ENCODE results near the gene DDX20.

Gene DDX20, protein sequence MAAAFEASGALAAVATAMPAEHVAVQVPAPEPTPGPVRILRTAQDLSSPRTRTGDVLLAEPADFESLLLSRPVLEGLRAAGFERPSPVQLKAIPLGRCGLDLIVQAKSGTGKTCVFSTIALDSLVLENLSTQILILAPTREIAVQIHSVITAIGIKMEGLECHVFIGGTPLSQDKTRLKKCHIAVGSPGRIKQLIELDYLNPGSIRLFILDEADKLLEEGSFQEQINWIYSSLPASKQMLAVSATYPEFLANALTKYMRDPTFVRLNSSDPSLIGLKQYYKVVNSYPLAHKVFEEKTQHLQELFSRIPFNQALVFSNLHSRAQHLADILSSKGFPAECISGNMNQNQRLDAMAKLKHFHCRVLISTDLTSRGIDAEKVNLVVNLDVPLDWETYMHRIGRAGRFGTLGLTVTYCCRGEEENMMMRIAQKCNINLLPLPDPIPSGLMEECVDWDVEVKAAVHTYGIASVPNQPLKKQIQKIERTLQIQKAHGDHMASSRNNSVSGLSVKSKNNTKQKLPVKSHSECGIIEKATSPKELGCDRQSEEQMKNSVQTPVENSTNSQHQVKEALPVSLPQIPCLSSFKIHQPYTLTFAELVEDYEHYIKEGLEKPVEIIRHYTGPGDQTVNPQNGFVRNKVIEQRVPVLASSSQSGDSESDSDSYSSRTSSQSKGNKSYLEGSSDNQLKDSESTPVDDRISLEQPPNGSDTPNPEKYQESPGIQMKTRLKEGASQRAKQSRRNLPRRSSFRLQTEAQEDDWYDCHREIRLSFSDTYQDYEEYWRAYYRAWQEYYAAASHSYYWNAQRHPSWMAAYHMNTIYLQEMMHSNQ

DNA sequence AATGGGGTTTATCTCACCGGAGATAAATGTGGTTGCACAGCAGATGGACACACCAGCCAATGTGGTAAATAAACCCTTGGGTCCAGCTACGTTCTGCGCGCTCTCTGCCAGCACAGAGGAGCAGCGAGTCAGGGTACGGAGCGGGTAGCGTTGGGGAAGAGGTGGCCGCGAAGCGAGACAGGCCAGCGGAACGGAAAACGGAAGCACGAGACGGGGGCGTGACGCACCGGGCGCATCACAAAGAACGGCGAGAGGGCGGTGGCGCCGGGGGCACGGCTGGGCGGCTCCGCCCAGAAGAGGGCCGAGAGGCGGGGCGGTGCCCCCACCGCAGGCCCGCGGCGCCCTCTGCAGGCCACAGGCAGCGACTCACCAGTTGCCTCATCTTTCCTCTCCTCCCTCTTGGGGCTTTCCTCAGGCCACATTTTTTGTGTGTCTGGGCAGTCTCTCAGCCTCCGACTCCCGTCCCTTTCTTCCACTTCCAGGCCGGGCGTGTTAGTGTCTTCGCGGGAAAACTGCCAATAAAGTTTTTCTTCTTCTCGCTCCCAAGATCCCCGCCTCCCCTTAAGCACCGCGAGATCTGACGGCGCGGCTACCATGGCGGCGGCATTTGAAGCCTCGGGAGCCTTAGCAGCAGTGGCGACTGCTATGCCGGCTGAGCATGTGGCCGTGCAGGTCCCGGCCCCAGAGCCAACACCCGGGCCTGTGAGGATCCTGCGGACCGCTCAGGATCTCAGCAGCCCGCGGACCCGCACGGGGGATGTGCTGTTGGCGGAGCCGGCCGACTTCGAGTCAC, at the start of gene DDX20:
DDX20 (plus strand) TSS at position 571 of the 793 bp plus-strand sequence; CDS start at position 595, 24 bp downstream.
- TF ChIP-seq EP300 (IDR thresholded peaks at IDR 0.05; ENCODE audit: borderline replicate concordance): peak; percentile 23; the same call in 1 of the 2 replicates
- TF ChIP-seq YY1 (IDR thresholded peaks at IDR 0.05; ENCODE audit: low read depth): peak; percentile 91
- TF ChIP-seq, protein P1, sequence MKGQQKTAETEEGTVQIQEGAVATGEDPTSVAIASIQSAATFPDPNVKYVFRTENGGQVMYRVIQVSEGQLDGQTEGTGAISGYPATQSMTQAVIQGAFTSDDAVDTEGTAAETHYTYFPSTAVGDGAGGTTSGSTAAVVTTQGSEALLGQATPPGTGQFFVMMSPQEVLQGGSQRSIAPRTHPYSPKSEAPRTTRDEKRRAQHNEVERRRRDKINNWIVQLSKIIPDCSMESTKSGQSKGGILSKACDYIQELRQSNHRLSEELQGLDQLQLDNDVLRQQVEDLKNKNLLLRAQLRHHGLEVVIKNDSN (IDR thresholded peaks at IDR 0.05): peak; percentile 34
- TF ChIP-seq TEAD4 (IDR thresholded peaks at IDR 0.05): no peak
- no peak for TF ChIP-seq EGR1 (IDR thresholded peaks at IDR 0.05)
- TF ChIP-seq, protein P2, sequence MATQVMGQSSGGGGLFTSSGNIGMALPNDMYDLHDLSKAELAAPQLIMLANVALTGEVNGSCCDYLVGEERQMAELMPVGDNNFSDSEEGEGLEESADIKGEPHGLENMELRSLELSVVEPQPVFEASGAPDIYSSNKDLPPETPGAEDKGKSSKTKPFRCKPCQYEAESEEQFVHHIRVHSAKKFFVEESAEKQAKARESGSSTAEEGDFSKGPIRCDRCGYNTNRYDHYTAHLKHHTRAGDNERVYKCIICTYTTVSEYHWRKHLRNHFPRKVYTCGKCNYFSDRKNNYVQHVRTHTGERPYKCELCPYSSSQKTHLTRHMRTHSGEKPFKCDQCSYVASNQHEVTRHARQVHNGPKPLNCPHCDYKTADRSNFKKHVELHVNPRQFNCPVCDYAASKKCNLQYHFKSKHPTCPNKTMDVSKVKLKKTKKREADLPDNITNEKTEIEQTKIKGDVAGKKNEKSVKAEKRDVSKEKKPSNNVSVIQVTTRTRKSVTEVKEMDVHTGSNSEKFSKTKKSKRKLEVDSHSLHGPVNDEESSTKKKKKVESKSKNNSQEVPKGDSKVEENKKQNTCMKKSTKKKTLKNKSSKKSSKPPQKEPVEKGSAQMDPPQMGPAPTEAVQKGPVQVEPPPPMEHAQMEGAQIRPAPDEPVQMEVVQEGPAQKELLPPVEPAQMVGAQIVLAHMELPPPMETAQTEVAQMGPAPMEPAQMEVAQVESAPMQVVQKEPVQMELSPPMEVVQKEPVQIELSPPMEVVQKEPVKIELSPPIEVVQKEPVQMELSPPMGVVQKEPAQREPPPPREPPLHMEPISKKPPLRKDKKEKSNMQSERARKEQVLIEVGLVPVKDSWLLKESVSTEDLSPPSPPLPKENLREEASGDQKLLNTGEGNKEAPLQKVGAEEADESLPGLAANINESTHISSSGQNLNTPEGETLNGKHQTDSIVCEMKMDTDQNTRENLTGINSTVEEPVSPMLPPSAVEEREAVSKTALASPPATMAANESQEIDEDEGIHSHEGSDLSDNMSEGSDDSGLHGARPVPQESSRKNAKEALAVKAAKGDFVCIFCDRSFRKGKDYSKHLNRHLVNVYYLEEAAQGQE (IDR thresholded peaks at IDR 0.05; ENCODE audit: low read depth): no peak
- peak; percentile 62 for TF ChIP-seq RAD21 (IDR thresholded peaks at IDR 0.05; ENCODE audit: low read depth)
- TF ChIP-seq NFIC (IDR thresholded peaks at IDR 0.05): peak; percentile 53
- TF ChIP-seq FOXM1 (IDR thresholded peaks at IDR 0.05; ENCODE audit: borderline replicate concordance, low read depth): peak; percentile 16; the same call in 1 of the 2 replicates
- peak; percentile 60 for TF ChIP-seq TCF12 (IDR thresholded peaks at IDR 0.05; ENCODE audit: low read depth)
- peak; percentile 96 for TF ChIP-seq TAF1 (IDR thresholded peaks at IDR 0.05; ENCODE audit: low read depth)
- TF ChIP-seq, protein P3, sequence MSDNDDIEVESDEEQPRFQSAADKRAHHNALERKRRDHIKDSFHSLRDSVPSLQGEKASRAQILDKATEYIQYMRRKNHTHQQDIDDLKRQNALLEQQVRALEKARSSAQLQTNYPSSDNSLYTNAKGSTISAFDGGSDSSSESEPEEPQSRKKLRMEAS (IDR thresholded peaks at IDR 0.05): peak; percentile 90
- TF ChIP-seq ZBTB7A (IDR thresholded peaks at IDR 0.05; ENCODE audit: low read depth): no peak
- TF ChIP-seq CEBPB (IDR thresholded peaks at IDR 0.05): peak; percentile 54; the same call in 1 of the 2 replicates
- TF ChIP-seq CREB1 (IDR thresholded peaks at IDR 0.05; ENCODE audit: low read depth): no peak; the same call in none of the 2 replicates

DNA sequence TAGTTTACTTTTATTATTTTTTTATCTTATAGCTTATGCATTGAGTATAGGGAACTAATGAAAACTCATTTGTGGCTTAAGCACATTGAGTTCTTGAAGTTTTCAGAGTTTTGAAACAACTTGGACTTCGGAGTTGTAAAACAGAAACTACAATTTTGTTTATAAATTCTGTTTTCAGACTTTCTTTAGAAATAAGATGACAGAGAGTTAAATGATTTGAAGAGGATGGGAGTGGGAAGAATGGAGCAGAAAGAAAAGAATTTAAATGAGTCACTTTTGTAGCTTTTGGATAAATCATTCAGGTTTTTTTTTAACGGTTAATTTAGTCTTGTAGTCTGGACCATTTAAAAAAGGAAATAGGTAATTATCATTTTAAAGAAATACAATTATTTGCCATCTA, 48.8 kb upstream of the DDX20 start:
- TF ChIP-seq RAD21 (IDR thresholded peaks at IDR 0.05; ENCODE audit: low read depth) (no peak), EP300 (IDR thresholded peaks at IDR 0.05; ENCODE audit: borderline replicate concordance) (no peak), ZBTB7A (IDR thresholded peaks at IDR 0.05; ENCODE audit: low read depth) (no peak), NFIC (IDR thresholded peaks at IDR 0.05) (no peak), EGR1 (IDR thresholded peaks at IDR 0.05) (no peak), TEAD4 (IDR thresholded peaks at IDR 0.05) (no peak), YY1 (IDR thresholded peaks at IDR 0.05; ENCODE audit: low read depth) (no peak), CREB1 (IDR thresholded peaks at IDR 0.05; ENCODE audit: low read depth) (no peak), TCF12 (IDR thresholded peaks at IDR 0.05; ENCODE audit: low read depth) (no peak), FOXM1 (IDR thresholded peaks at IDR 0.05; ENCODE audit: borderline replicate concordance, low read depth) (no peak)

DNA sequence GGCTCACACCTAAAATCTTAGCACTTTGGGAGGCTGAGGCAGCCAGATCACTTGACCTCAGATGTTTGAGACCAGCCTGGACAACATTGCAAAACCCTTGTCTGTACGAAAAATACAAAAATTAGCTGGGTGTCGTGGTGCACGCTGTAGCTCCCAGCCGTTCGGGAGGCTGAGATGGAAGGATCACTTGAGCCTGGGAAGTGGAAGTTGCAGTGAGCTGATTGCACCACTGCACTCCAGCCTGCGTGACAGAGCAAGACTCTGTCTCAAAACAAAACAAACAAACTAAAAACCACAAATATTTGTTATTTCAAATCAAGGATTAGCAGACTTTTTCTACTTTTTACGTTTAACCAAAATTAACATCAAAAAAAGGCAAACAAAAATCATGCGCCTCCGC, 47.8 kb upstream of the DDX20 start:
- TF ChIP-seq CEBPB (IDR thresholded peaks at IDR 0.05): no peak
- TF ChIP-seq TCF12 (IDR thresholded peaks at IDR 0.05; ENCODE audit: low read depth): no peak
- no peak for TF ChIP-seq NFIC (IDR thresholded peaks at IDR 0.05)
- no peak for TF ChIP-seq TAF1 (IDR thresholded peaks at IDR 0.05; ENCODE audit: low read depth)
- no peak for TF ChIP-seq CREB1 (IDR thresholded peaks at IDR 0.05; ENCODE audit: low read depth)
- TF ChIP-seq, protein P2 (IDR thresholded peaks at IDR 0.05; ENCODE audit: low read depth): no peak
- TF ChIP-seq RAD21 (IDR thresholded peaks at IDR 0.05; ENCODE audit: low read depth): no peak
- TF ChIP-seq EP300 (IDR thresholded peaks at IDR 0.05; ENCODE audit: borderline replicate concordance): no peak
- TF ChIP-seq TEAD4 (IDR thresholded peaks at IDR 0.05): no peak
- TF ChIP-seq, protein P1 (IDR thresholded peaks at IDR 0.05): no peak
- no peak for TF ChIP-seq FOXM1 (IDR thresholded peaks at IDR 0.05; ENCODE audit: borderline replicate concordance, low read depth)
- no peak for TF ChIP-seq EGR1 (IDR thresholded peaks at IDR 0.05)
- TF ChIP-seq, protein P3 (IDR thresholded peaks at IDR 0.05): no peak

DNA sequence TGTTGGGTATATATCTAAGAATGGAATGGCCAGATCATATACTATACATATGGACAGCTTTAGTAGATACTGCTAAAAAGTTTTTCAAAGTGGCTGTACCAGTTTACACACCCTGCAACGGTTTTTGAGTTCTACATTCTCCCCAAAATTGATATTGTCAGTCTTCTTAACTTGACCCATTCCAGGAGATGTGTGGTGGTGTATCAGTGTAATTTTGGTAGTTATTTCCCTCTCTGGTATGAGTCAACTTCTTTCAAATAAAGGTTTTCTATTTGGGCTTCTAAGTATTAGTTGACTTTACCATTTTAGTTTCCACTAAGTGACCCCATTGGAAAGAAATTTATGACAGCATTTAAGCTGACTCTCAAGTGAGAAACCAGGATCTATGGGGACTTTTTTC, 45.7 kb upstream of the DDX20 start:
- TF ChIP-seq TAF1 (IDR thresholded peaks at IDR 0.05; ENCODE audit: low read depth): no peak
- TF ChIP-seq RAD21 (IDR thresholded peaks at IDR 0.05; ENCODE audit: low read depth): no peak
- no peak for TF ChIP-seq EGR1 (IDR thresholded peaks at IDR 0.05)
- TF ChIP-seq CEBPB (IDR thresholded peaks at IDR 0.05): no peak
